Measurements from ENCODE around the gene PTPRM.

GRCh38 chr18:8400193-8400752 lies 833.2 kb downstream of the PTPRM start:
- TF ChIP-seq POLR2AphosphoS5 (IDR thresholded peaks at IDR 0.05) (no peak), CTCF (IDR thresholded peaks at IDR 0.05) (no peak)

Data from gastroesophageal sphincter (tissue), 3 donors.